CD4-positive, CD25-positive, alpha-beta regulatory T cell (primary cell): Measurements from ENCODE around the gene MAPK12. TPM values are rescaled to one million over a fixed set of nuclear protein-coding genes. Genes with fewer than 3 reads are reported as not detected.

Source experiments
- ATAC-seq, 2 donors: fragments of 150-1000 bp; cut with Tn5 transposase; one replicate each; pipeline ENCODE4 v1.10.0; 2021; ENCODE audit warnings: low read depth in 2 of 2, moderate number of reproducible peaks in 2 of 2, moderate library complexity in 1 of 2
- DNase-seq, 3 donors: peaks; one replicate each; pipeline versions ENCODE4 v3.0.0 to v3.0.0-alpha.2; 2012 to 2022; ENCODE audit warnings: mixed read lengths in 1 of 3
- H3K27ac ChIP-seq: one replicate; pipeline ENCODE4 v1.7.0; 2013; ENCODE audit warnings: mild to moderate bottlenecking, low read length; ENCODE audit not compliant: insufficient read depth, poor library complexity, severe bottlenecking
- H3K27me3 ChIP-seq: one replicate; pipeline ENCODE4 v1.7.0; 2013; ENCODE audit warnings: low read length; ENCODE audit not compliant: control insufficient read depth, insufficient read depth
- H3K36me3 ChIP-seq: one replicate; pipeline ENCODE4 v1.7.0; 2013; ENCODE audit warnings: mild to moderate bottlenecking, low read length, moderate library complexity; ENCODE audit not compliant: control insufficient read depth, insufficient read depth
- H3K4me1 ChIP-seq: 2 replicates; pipeline ENCODE4 v1.7.0; 2013; ENCODE audit warnings: mild to moderate bottlenecking, low read length; ENCODE audit not compliant: insufficient read depth, control insufficient read depth, poor library complexity, severe bottlenecking
- H3K4me3 ChIP-seq: one replicate; pipeline ENCODE4 v1.7.0; 2013; ENCODE audit warnings: low read depth, mild to moderate bottlenecking, low read length, moderate library complexity
- H3K9me3 ChIP-seq, 2 experiments: 1 replicate in 1 of 2; 2 replicates in 1 of 2; pipeline ENCODE4 v1.7.0; 2013; ENCODE audit warnings: low read length in 2 of 2, mild to moderate bottlenecking in 1 of 2, moderate library complexity in 1 of 2; ENCODE audit not compliant: control insufficient read depth in 2 of 2
- H3K27ac Mint-ChIP-seq, 3 donors: one replicate each; pipeline ENCODE4 v1.8.0; 2020 to 2022; ENCODE audit warnings: mild to moderate bottlenecking in 3 of 3, mixed read lengths in 3 of 3, moderate library complexity in 2 of 3
- H3K27me3 Mint-ChIP-seq: one replicate; pipeline ENCODE4 v1.8.0; 2022; ENCODE audit warnings: mild to moderate bottlenecking, mixed read lengths
- H3K36me3 Mint-ChIP-seq: one replicate; pipeline ENCODE4 v1.8.0; 2020; ENCODE audit warnings: mixed read lengths
- H3K4me1 Mint-ChIP-seq, 4 donors: one replicate each; pipeline ENCODE4 v1.8.0; 2020 to 2022; ENCODE audit warnings: mixed read lengths in 4 of 4, mild to moderate bottlenecking in 1 of 4
- H3K4me3 Mint-ChIP-seq, 4 donors: one replicate each; pipeline ENCODE4 v1.8.0; 2020 to 2022; ENCODE audit warnings: mild to moderate bottlenecking in 4 of 4, mixed read lengths in 4 of 4, moderate library complexity in 3 of 4
- H3K9me3 Mint-ChIP-seq, 7 donors: one replicate each; pipeline ENCODE4 v1.8.0; 2020 to 2022; ENCODE audit warnings: mixed read lengths in 7 of 7, mild to moderate bottlenecking in 3 of 7, moderate library complexity in 2 of 7
- polyA plus RNA-seq, 4 donors: library from polyadenylated mRNA; unstranded; fragments of 300-500 nt; fragmentation: Illumina TruSeq; gene quantifications; one replicate each; pipeline ENCODE4 v1.2.3, GENCODE V29; 2021
- total RNA-seq: library from RNA; stranded (reverse); gene quantifications from one replicate; pipeline ENCODE4 v1.2.3, GENCODE V29; 2022

MAPK12 gene
- total and polyA plus RNA-seq, 5 donors from 2014 or later: 0.03 to 2.0 (median 0.05) TPM; not detected in 2

GRCh38 chr22:50272044-50272802, 10.7 kb upstream of the MAPK12 start:
- no peaks in the 10 kb centered on the region for H3K36me3 Mint-ChIP-seq
- no peak overlapping the region for H3K27ac Mint-ChIP-seq
- no peak overlapping the region for H3K4me3 ChIP-seq
- ATAC-seq (no peak), DNase-seq (no peak)
- H3K9me3 Mint-ChIP-seq: no peaks in the 10 kb centered on the region
- H3K27me3 ChIP-seq: no peaks in the 10 kb centered on the region
- H3K36me3 ChIP-seq: no peaks in the 10 kb centered on the region
- H3K4me3 Mint-ChIP-seq: peak overlapping the region in 2 of 4 donors; percentile 29 to 81
- H3K27ac ChIP-seq: no peak overlapping the region
- H3K27me3 Mint-ChIP-seq: peaks cover 10% of the 10 kb centered on the region
- peaks cover 34% of the 10 kb centered on the region for H3K4me1 ChIP-seq
- no peaks in the 10 kb centered on the region for H3K9me3 ChIP-seq
- peaks cover 0 to 27% (median 4%) of the 10 kb centered on the region in 4 donors for H3K4me1 Mint-ChIP-seq

- ATAC-seq (peak; percentile 13 to 23), DNase-seq (peak; percentile 34 to 63 (median 55))
- Histone ChIP-seq H3K27me3 (no peaks in the 10 kb centered on the region), H3K4me3 (no peak overlapping the region), H3K9me3 (no peaks in the 10 kb centered on the region), H3K36me3 (no peaks in the 10 kb centered on the region), H3K27ac (no peak overlapping the region), H3K4me1 (peaks cover 34% of the 10 kb centered on the region)
- peak overlapping the region in 1 of 4 donors; percentile 84 for H3K4me3 Mint-ChIP-seq
- peaks cover 0 to 27% (median 4%) of the 10 kb centered on the region in 4 donors for H3K4me1 Mint-ChIP-seq
- H3K27me3 Mint-ChIP-seq: peaks cover 10% of the 10 kb centered on the region
- no peaks in the 10 kb centered on the region for H3K36me3 Mint-ChIP-seq
- H3K9me3 Mint-ChIP-seq: no peaks in the 10 kb centered on the region
- H3K27ac Mint-ChIP-seq: no peak overlapping the region
These were observed 10.1 kb upstream of the MAPK12 start for GRCh38 chr22:50271519-50271970.

- DNase-seq (peak; percentile 56 to 74 (median 66)), ATAC-seq (peak; percentile 46 to 48)
- H3K4me3 Mint-ChIP-seq: peak overlapping the region; percentile 77 to 84 (median 78)
- peaks cover 14% of the 10 kb centered on the region for H3K27me3 Mint-ChIP-seq
- H3K27me3 ChIP-seq: no peaks in the 10 kb centered on the region
- H3K4me1 ChIP-seq: peaks cover 34% of the 10 kb centered on the region
- no peak overlapping the region for H3K4me3 ChIP-seq
- H3K36me3 Mint-ChIP-seq: no peaks in the 10 kb centered on the region
- no peaks in the 10 kb centered on the region for H3K9me3 Mint-ChIP-seq
- H3K9me3 ChIP-seq: no peaks in the 10 kb centered on the region
- H3K36me3 ChIP-seq: no peaks in the 10 kb centered on the region
- peaks cover 0 to 27% (median 4%) of the 10 kb centered on the region in 4 donors for H3K4me1 Mint-ChIP-seq
- no peak overlapping the region for H3K27ac Mint-ChIP-seq
- peak overlapping the region; percentile 47 for H3K27ac ChIP-seq
These were observed 9.3 kb upstream of the MAPK12 start for GRCh38 chr22:50270666-50271394.

- H3K9me3 ChIP-seq: no peaks in the 10 kb centered on the region
- no peaks in the 10 kb centered on the region for H3K9me3 Mint-ChIP-seq
- H3K27me3 ChIP-seq: no peaks in the 10 kb centered on the region
- H3K4me3 ChIP-seq: no peak within 1 kb of the TSS
- no peaks in the 10 kb centered on the region for H3K36me3 ChIP-seq
- H3K4me1 ChIP-seq: peaks cover 34% of the 10 kb centered on the region
- no peak within 1 kb of the TSS for H3K27ac Mint-ChIP-seq
- peak; percentile 67 to 79 (median 71) for DNase-seq
- peak within 1 kb of the TSS; percentile 47 for H3K27ac ChIP-seq
- peaks cover 0 to 29% (median 4%) of the 10 kb centered on the region in 4 donors for H3K4me1 Mint-ChIP-seq
- peak; percentile 65 to 73 for ATAC-seq
- peaks cover 17% of the 10 kb centered on the region for H3K27me3 Mint-ChIP-seq
- H3K4me3 Mint-ChIP-seq: peak within 1 kb of the TSS; percentile 78 to 86 (median 82)
- H3K36me3 Mint-ChIP-seq: no peaks in the 10 kb centered on the region
These were observed 8.6 kb upstream of the MAPK12 start, which contains the start of gene MAPK11 for GRCh38 chr22:50269970-50270665. MAPK11 (minus strand) TSS chr22:50270380; CDS start chr22:50270292, 88 bp downstream.

- H3K36me3 ChIP-seq: no peaks in the 10 kb centered on the region
- H3K27me3 ChIP-seq: no peaks in the 10 kb centered on the region
- Mint-ChIP-seq H3K4me3 (peak overlapping the region; percentile 52 to 86 (median 72)), H3K27me3 (peaks cover 20% of the 10 kb centered on the region), H3K36me3 (no peaks in the 10 kb centered on the region), H3K4me1 (peaks cover 0 to 30% (median 4%) of the 10 kb centered on the region in 4 donors), H3K27ac (no peak overlapping the region), H3K9me3 (no peaks in the 10 kb centered on the region)
- H3K4me1 ChIP-seq: peaks cover 34% of the 10 kb centered on the region
- DNase-seq (no peak), ATAC-seq (no peak)
- H3K27ac ChIP-seq: no peak overlapping the region
- no peaks in the 10 kb centered on the region for H3K9me3 ChIP-seq
- no peak overlapping the region for H3K4me3 ChIP-seq
These were observed 8.1 kb upstream of the MAPK12 start for GRCh38 chr22:50269573-50269969.

- no peaks in the 10 kb centered on the region for H3K27me3 ChIP-seq
- H3K36me3 Mint-ChIP-seq: no peaks in the 10 kb centered on the region
- ATAC-seq: no peak
These were observed 7.2 kb upstream of the MAPK12 start for GRCh38 chr22:50268655-50269113.

More at GRCh38 chr22:50268655-50269113, 7.2 kb upstream of the MAPK12 start:
- Mint-ChIP-seq H3K27ac (no peak overlapping the region), H3K4me3 (peak overlapping the region; percentile 18 to 81 (median 58)), H3K27me3 (peaks cover 16% of the 10 kb centered on the region), H3K9me3 (no peaks in the 10 kb centered on the region), H3K4me1 (peaks cover 0 to 26% (median 2%) of the 10 kb centered on the region in 4 donors)
- Histone ChIP-seq H3K4me3 (no peak overlapping the region), H3K36me3 (no peaks in the 10 kb centered on the region), H3K4me1 (peaks cover 30% of the 10 kb centered on the region), H3K9me3 (no peaks in the 10 kb centered on the region), H3K27ac (no peak overlapping the region)
- DNase-seq: no peak
